ENCODE results near the gene TLR5.

DNA sequence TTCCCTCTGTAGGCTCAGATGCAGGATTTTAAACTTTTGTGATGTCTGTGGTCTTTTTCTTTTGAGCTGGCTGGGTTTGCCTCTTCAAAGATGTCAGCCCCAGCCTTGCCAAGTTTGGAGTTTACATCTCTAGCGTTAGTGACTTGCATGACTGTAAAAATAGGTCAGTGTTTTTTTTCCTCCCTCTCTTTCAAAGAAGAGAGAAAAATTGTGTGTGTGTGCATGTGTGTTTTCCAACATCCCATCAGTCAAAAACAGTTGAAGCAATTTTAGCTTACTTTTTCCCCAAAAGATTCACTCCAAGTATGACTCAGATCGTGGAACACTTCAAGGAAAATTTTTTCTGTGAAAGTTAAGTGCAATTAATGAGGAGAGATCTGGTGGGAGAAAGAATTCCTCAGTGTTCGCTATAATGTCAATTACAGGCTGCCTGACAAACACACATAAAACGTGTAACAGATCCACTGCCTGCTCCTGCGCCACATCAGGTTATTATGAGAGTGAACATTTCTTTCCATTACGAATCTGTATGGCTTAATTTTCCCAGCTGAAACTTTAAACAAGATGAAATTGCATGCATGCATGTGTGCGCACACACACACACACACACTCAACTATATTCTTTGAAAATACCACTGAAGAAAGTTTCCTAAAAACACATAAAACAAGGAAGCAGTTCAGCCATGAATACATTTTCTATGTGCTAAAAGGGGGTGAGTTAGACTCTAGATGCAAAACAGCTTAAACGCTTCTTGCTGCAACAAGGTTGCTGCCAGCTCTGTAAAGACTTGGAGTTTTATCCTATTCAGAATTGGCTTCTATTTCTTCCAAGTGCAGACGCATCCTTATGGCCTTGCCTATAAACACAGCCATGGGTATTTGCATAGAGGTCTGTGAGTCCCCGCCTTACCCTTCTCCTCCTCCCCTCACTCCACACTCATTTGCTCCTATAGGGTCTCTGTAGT, 55.5 kb downstream of the TLR5 start:
- TF ChIP-seq, protein P1, sequence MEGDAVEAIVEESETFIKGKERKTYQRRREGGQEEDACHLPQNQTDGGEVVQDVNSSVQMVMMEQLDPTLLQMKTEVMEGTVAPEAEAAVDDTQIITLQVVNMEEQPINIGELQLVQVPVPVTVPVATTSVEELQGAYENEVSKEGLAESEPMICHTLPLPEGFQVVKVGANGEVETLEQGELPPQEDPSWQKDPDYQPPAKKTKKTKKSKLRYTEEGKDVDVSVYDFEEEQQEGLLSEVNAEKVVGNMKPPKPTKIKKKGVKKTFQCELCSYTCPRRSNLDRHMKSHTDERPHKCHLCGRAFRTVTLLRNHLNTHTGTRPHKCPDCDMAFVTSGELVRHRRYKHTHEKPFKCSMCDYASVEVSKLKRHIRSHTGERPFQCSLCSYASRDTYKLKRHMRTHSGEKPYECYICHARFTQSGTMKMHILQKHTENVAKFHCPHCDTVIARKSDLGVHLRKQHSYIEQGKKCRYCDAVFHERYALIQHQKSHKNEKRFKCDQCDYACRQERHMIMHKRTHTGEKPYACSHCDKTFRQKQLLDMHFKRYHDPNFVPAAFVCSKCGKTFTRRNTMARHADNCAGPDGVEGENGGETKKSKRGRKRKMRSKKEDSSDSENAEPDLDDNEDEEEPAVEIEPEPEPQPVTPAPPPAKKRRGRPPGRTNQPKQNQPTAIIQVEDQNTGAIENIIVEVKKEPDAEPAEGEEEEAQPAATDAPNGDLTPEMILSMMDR (IDR thresholded peaks at IDR 0.05) = no peak
- TF ChIP-seq POLR2A (IDR thresholded peaks at IDR 0.05) (no peak), EP300 (IDR thresholded peaks at IDR 0.05) (no peak)
